IMR-90 (cell line): ENCODE measurements around the gene OTOL1. TPM values are rescaled to one million over a fixed set of nuclear protein-coding genes. Genes with fewer than 3 reads are reported as not detected.

Source experiments
- ATAC-seq: fragments of 200-7000 bp; cut with Tn5 transposase; 2 replicates; pipeline ENCODE4 v1.9.1; 2020; ENCODE audit warnings: low read depth, mild to moderate bottlenecking, moderate library complexity
- BruUV-seq: library from RNA; stranded (reverse); fragments of 400-500 nt; replicated peaks from 2 replicates; lab custom pipeline; 2021; lab: Mats Ljungman, UMichigan
- CTCF ChIA-PET: fragments of 300-600 bp; formaldehyde crosslinking; extraction: SDS; loops from one replicate; lab custom pipeline; 2021; ENCODE audit warnings: antibody characterized with exemption; lab: Yijun Ruan, JAX
- POLR2A ChIA-PET: fragments of 300-600 bp; sonication (Branson Sonifier 250); formaldehyde crosslinking; loops from one replicate; lab custom pipeline; 2022; ENCODE audit warnings: antibody characterized with exemption; ENCODE audit not compliant: unreplicated experiment; lab: Charles Lee
- DNase-seq: peaks from one replicate; pipeline ENCODE4 v3.0.0; 2013
- H2AFZ ChIP-seq: replicated peaks from 2 replicates; pipeline ENCODE3; 2013; ENCODE audit warnings: low read length, mild to moderate bottlenecking; ENCODE audit not compliant: poor library complexity
- H2AK5ac ChIP-seq: 2 replicates; pipeline ENCODE4 v1.6.1; 2013; ENCODE audit warnings: low read depth, low read length, inconsistent platforms
- H2AK9ac ChIP-seq: replicated peaks from 2 replicates; pipeline ENCODE3; 2013; ENCODE audit warnings: mild to moderate bottlenecking, low read depth, low read length, moderate library complexity; ENCODE audit not compliant: poor library complexity
- H2BK120ac ChIP-seq: 2 replicates; pipeline ENCODE4 v1.6.1; 2013; ENCODE audit warnings: low read depth, low read length, inconsistent platforms
- H2BK15ac ChIP-seq: 3 replicates; pipeline ENCODE4 v1.6.1; 2013; ENCODE audit warnings: low read depth, low read length, inconsistent platforms
- H2BK20ac ChIP-seq: 2 replicates; pipeline ENCODE4 v1.6.1; 2013; ENCODE audit warnings: low read depth, mild to moderate bottlenecking, inconsistent platforms, low read length, moderate library complexity
- H2BK5ac ChIP-seq: 2 replicates; pipeline ENCODE4 v1.6.1; 2013; ENCODE audit warnings: mild to moderate bottlenecking, low read depth, low read length, inconsistent platforms; ENCODE audit not compliant: poor library complexity, severe bottlenecking
- H3K14ac ChIP-seq: replicated peaks from 2 replicates; pipeline ENCODE4 v1.6.1; 2013; ENCODE audit warnings: low read depth, low read length, inconsistent platforms
- H3K18ac ChIP-seq: 2 replicates; pipeline ENCODE4 v1.6.1; 2013; ENCODE audit warnings: low read depth, low read length, control low read depth
- H3K23ac ChIP-seq: 2 replicates; pipeline ENCODE4 v1.6.1; 2013; ENCODE audit warnings: low read depth, low read length, inconsistent platforms
- H3K27ac ChIP-seq: 2 replicates; pipeline ENCODE4 v1.5.1; 2013; ENCODE audit warnings: mild to moderate bottlenecking, control low read depth, low read length; ENCODE audit not compliant: insufficient read depth
- H3K27me3 ChIP-seq: 2 replicates; pipeline ENCODE4 v1.6.1; 2013; ENCODE audit warnings: low read length; ENCODE audit not compliant: control insufficient read depth, insufficient read depth
- H3K36me3 ChIP-seq: 2 replicates; pipeline ENCODE4 v1.6.1; 2013; ENCODE audit warnings: low read length, mixed read lengths; ENCODE audit not compliant: control insufficient read depth, insufficient read depth
- H3K4ac ChIP-seq: 2 replicates; pipeline ENCODE4 v1.6.1; 2013; ENCODE audit warnings: low read depth, low read length, inconsistent platforms
- H3K4me1 ChIP-seq: 2 replicates; pipeline ENCODE4 v1.6.1; 2013; ENCODE audit warnings: low read length, mixed read lengths; ENCODE audit not compliant: control insufficient read depth, insufficient read depth
- H3K4me2 ChIP-seq: 2 replicates; pipeline ENCODE4 v1.6.1; 2013; ENCODE audit warnings: low read depth, mild to moderate bottlenecking, control low read depth, low read length, moderate library complexity
- H3K4me3 ChIP-seq: 2 replicates; pipeline ENCODE4 v1.5.1; 2013; ENCODE audit warnings: low read depth, mild to moderate bottlenecking, control low read depth, low read length, moderate library complexity; ENCODE audit not compliant: insufficient read depth
- H3K56ac ChIP-seq: 2 replicates; pipeline ENCODE4 v1.6.1; 2013; ENCODE audit warnings: low read length, inconsistent platforms; ENCODE audit not compliant: insufficient read depth; ENCODE audit errors: extremely low read depth
- H3K79me1 ChIP-seq, 2 experiments: 2 replicates each; pipeline ENCODE4 v1.6.1; 2013; ENCODE audit warnings: low read length in 2 of 2, inconsistent platforms in 1 of 2, low read depth in 1 of 2
- H3K9ac ChIP-seq: 2 replicates; pipeline ENCODE4 v1.6.1; 2013; ENCODE audit warnings: low read depth, low read length, control low read depth
- H3K9me1 ChIP-seq: 2 replicates; pipeline ENCODE4 v1.6.1; 2013; ENCODE audit warnings: low read length, inconsistent platforms; ENCODE audit not compliant: insufficient read depth
- H3K9me3 ChIP-seq: 2 replicates; pipeline ENCODE4 v1.6.1; 2013; ENCODE audit warnings: low read length; ENCODE audit not compliant: control insufficient read depth, insufficient read depth
- H4K20me1 ChIP-seq: 2 replicates; pipeline ENCODE4 v1.6.1; 2013; ENCODE audit warnings: low read length, inconsistent platforms; ENCODE audit not compliant: insufficient read depth
- H4K5ac ChIP-seq: 2 replicates; pipeline ENCODE4 v1.6.1; 2013; ENCODE audit warnings: mild to moderate bottlenecking, low read depth, low read length, control low read depth
- H4K8ac ChIP-seq, 2 experiments: 2 replicates each; pipeline ENCODE4 v1.6.1; 2013; ENCODE audit warnings: low read depth in 2 of 2, low read length in 2 of 2, control low read depth in 1 of 2, inconsistent platforms in 1 of 2
- H4K91ac ChIP-seq: 2 replicates; pipeline ENCODE4 v1.6.1; 2013; ENCODE audit warnings: low read depth, low read length, inconsistent platforms; ENCODE audit not compliant: insufficient read depth
- BHLHE40 ChIP-seq: fragments of 150-350 bp; IDR thresholded peaks from 2 replicates; pipeline ENCODE4 v1.6.1; 2016; ENCODE audit warnings: mild to moderate bottlenecking, low read depth, low read length
- CEBPB ChIP-seq: IDR thresholded peaks from 2 replicates; pipeline ENCODE4 v1.6.1; 2012; ENCODE audit warnings: low read depth, low read length, improper control_type of control experiment
- CHD1 ChIP-seq: IDR thresholded peaks from 2 replicates; pipeline ENCODE4 v1.6.1; 2012; ENCODE audit warnings: low read depth, low read length, improper control_type of control experiment
- CTCF ChIP-seq: conservative IDR thresholded peaks from 2 replicates; pipeline ENCODE4 v1.5.1; 2012; ENCODE audit warnings: mild to moderate bottlenecking, low read depth, low read length, improper control_type of control experiment
- FOS ChIP-seq: fragments of 150-350 bp; IDR thresholded peaks from 2 replicates; pipeline ENCODE4 v1.6.1; 2016; ENCODE audit warnings: low read depth, low read length
- MAFK ChIP-seq: IDR thresholded peaks from 2 replicates; pipeline ENCODE4 v1.6.1; 2012; ENCODE audit warnings: low read depth, low read length, improper control_type of control experiment
- MAZ ChIP-seq: IDR thresholded peaks from 2 replicates; pipeline ENCODE4 v1.6.1; 2012; ENCODE audit warnings: low read depth, mild to moderate bottlenecking, low read length, improper control_type of control experiment, moderate library complexity, borderline replicate concordance
- MXI1 ChIP-seq: IDR thresholded peaks from 2 replicates; pipeline ENCODE4 v1.6.1; 2012; ENCODE audit warnings: low read depth, mild to moderate bottlenecking, low read length, moderate library complexity, borderline replicate concordance
- NFE2L2 ChIP-seq: fragments of 150-350 bp; IDR thresholded peaks from 2 replicates; pipeline ENCODE4 v1.6.1; 2016; ENCODE audit warnings: low read depth, mild to moderate bottlenecking, low read length
- POLR2A ChIP-seq: IDR thresholded peaks from 2 replicates; pipeline ENCODE4 v1.6.1; 2012; ENCODE audit warnings: mild to moderate bottlenecking, low read depth, low read length
- RAD21 ChIP-seq: IDR thresholded peaks from 2 replicates; pipeline ENCODE4 v1.6.1; 2012; ENCODE audit warnings: low read length, improper control_type of control experiment
- RFX5 ChIP-seq: IDR thresholded peaks from 2 replicates; pipeline ENCODE4 v1.8.0; 2012; ENCODE audit warnings: low read depth, mild to moderate bottlenecking, low read length, moderate library complexity
- SMC3 ChIP-seq: fragments of 150-350 bp; IDR thresholded peaks from 2 replicates; pipeline ENCODE4 v1.6.1; 2016; ENCODE audit warnings: low read depth, mild to moderate bottlenecking, antibody characterized with exemption, low read length, moderate library complexity
- USF2 ChIP-seq: fragments of 150-350 bp; IDR thresholded peaks from 2 replicates; pipeline ENCODE4 v1.6.1; 2017; ENCODE audit warnings: mild to moderate bottlenecking, antibody characterized with exemption, low read length, low read depth
- WGBS, 2 experiments: methylation state at CpG; one replicate each; pipeline versions ENCODE4 v1.1.5 to v1.1.7; 2013; ENCODE audit warnings: missing lambda C conversion rate in 2 of 2; ENCODE audit not compliant: insufficient read length in 1 of 2; ENCODE audit errors: extremely low coverage in 2 of 2; 5-methylcytosine and 5-hydroxymethylcytosine counted together
- dilution Hi-C: fragments of 300-500 bp; cut with HindIII; formaldehyde crosslinking; loops from one replicate; pipeline ENCODE4 v1.14.3; 2018; ENCODE audit warnings: low sequenced_read_pairs; ENCODE audit not compliant: unreplicated experiment
- in situ Hi-C: fragments of 300-500 bp; cut with MboI; formaldehyde crosslinking; loops from 3 replicates; pipeline ENCODE4 v1.14.3; 2019; ENCODE audit warnings: low sequenced_read_pairs, inconsistent platforms, mixed read lengths
- intact Hi-C: fragments of 100-400 bp; cut with micrococcal nuclease; formaldehyde crosslinking; loops from 2 replicates; pipeline ENCODE4 v1.10.0; 2022
- polyA plus RNA-seq, 3 experiments: library from polyadenylated mRNA; depleted of rRNA; stranded (reverse); fragments of >200 nt; gene quantifications; 2 replicates each; pipeline ENCODE4 v1.2.3, GENCODE V29; 2012; ENCODE audit warnings: low replicate concordance in 1 of 3
- total RNA-seq: library from RNA; depleted of rRNA; stranded (reverse); fragments of >200 nt; gene quantifications from 2 replicates; pipeline ENCODE4 v1.2.3, GENCODE V29; 2012

Gene OTOL1
- total and polyA plus RNA-seq, 2 of the 4 experiments (the other 2 are of a cell fraction): not detected

- Histone ChIP-seq H3K9me3 (0 out of 2 replicates have a peak, but pooled peaks cover 1% of the 10 kb centered on the region), H3K4me2 (no peak overlapping the region), H3K56ac (no peak overlapping the region), H3K9me1 (no peaks in the 10 kb centered on the region), H2BK15ac (no peak overlapping the region), H4K5ac (no peak overlapping the region), H3K79me1 (no peaks in the 10 kb centered on the region), H2BK120ac (no peak overlapping the region), H3K4me3 (no peak overlapping the region), H3K4me1 (no peaks in the 10 kb centered on the region), H2BK20ac (no peak overlapping the region), H2AFZ (no peak overlapping the region), H2AK9ac (no peak overlapping the region), H3K36me3 (no peaks in the 10 kb centered on the region), H3K9ac (no peak overlapping the region), H4K91ac (no peak overlapping the region), H3K4ac (no peak overlapping the region), H4K20me1 (no peaks in the 10 kb centered on the region), H2AK5ac (no peak overlapping the region), H3K14ac (no peak overlapping the region), H3K27ac (no peak overlapping the region), H3K27me3 (no peaks in the 10 kb centered on the region), H4K8ac (no peak overlapping the region), H3K23ac (no peak overlapping the region), H2BK5ac (no peak overlapping the region), H3K18ac (no peak overlapping the region)
- no peak for TF ChIP-seq CTCF
- TF ChIP-seq CEBPB: no peak
- TF ChIP-seq RFX5: no peak
- no peak for TF ChIP-seq CHD1
- no peak for TF ChIP-seq NFE2L2
- no peak for TF ChIP-seq MAFK
- TF ChIP-seq FOS: no peak
- no peak for TF ChIP-seq USF2
- TF ChIP-seq MXI1: no peak
- TF ChIP-seq POLR2A: no peak
- no peak for TF ChIP-seq MAZ
- no peak for TF ChIP-seq RAD21
- TF ChIP-seq SMC3: no peak
- TF ChIP-seq BHLHE40: no peak
- no CpG with 5 or more reads among the region's 1 CpG for WGBS, 2 experiments
- ChIA-PET CTCF (no interaction called here), POLR2A (no interaction called here)
- BruUV-seq: no TSS peak
- intact Hi-C loops (no loop called here), in situ Hi-C loops (no loop called here), dilution Hi-C loops (no loop called here)
- DNase-seq: no peak
- ATAC-seq: no peak
Measured at GRCh38 chr3:161540594-161540993, 44.0 kb downstream of the OTOL1 start.
